HCT116 (cell line): ENCODE data around the gene CBFA2T3. TPM values are rescaled to one million over a fixed set of nuclear protein-coding genes. Genes with fewer than 3 reads are reported as not detected.

Experiments
- ATAC-seq: fragments of 200-7000 bp; cut with Tn5 transposase; 2 replicates; pipeline ENCODE4 v1.9.1; 2020; ENCODE audit warnings: mild to moderate bottlenecking, moderate library complexity
- BruUV-seq: library from RNA; stranded (reverse); fragments of 400-500 nt; replicated peaks from 2 replicates; lab custom pipeline; 2021; lab: Mats Ljungman, UMichigan
- CTCF ChIA-PET: fragments of 300-600 bp; sonication (Branson Sonifier 250); formaldehyde crosslinking; loops from one replicate; lab custom pipeline; 2021; ENCODE audit warnings: antibody characterized with exemption; lab: Charles Lee
- POLR2A ChIA-PET: fragments of 300-600, 350-600 bp; sonication (Branson Sonifier 250); formaldehyde crosslinking; loops from one replicate; lab custom pipeline; 2021; ENCODE audit warnings: antibody characterized with exemption; lab: Charles Lee
- RAD21 ChIA-PET, 2 experiments: fragments of 300-600 bp; sonication (Branson Sonifier 250); formaldehyde crosslinking; loops; one replicate each; lab custom pipeline; 2023; ENCODE audit warnings: low total read pairs in 2 of 2; ENCODE audit not compliant: uncharacterized antibody in 2 of 2, unreplicated experiment in 2 of 2, low non-redundant PET in 1 of 2; lab: Charles Lee
- DNase-seq: peaks from one replicate; pipeline ENCODE4 v3.0.0-alpha.2; 2010; ENCODE audit warnings: low read depth, low spot score
- H2AFZ ChIP-seq: fragments of 200-600 bp; shearing (Covaris generic), sonication (generic); 2 replicates; pipeline ENCODE4 v1.6.1; 2017; ENCODE audit warnings: low read depth, mixed run types, mixed read lengths, antibody characterized with exemption, low read length; ENCODE audit not compliant: poor library complexity, severe bottlenecking
- H3K27ac ChIP-seq: 2 replicates; pipeline ENCODE4 v1.5.1; 2012; ENCODE audit warnings: low read depth, low read length
- H3K27me3 ChIP-seq: fragments of 200-600 bp; sonication (generic); 2 replicates; pipeline ENCODE4 v1.6.1; 2016; ENCODE audit warnings: mixed run types, low read length, mixed read lengths; ENCODE audit not compliant: insufficient read depth
- H3K36me3 ChIP-seq, 2 experiments: fragments of 200-500 bp in 1 of 2; fragments of 200-600 bp in 1 of 2; sonication (Bioruptor generic) in 1 of 2; sonication (generic) in 1 of 2; 2 replicates each; pipeline versions ENCODE4 v1.5.1 to v1.6.1; 2014 to 2016; ENCODE audit warnings: low read length in 2 of 2, inconsistent platforms in 1 of 2, mixed read lengths in 1 of 2, mixed run types in 1 of 2; ENCODE audit not compliant: insufficient read depth in 2 of 2, control insufficient read depth in 1 of 2
- H3K4me1 ChIP-seq, 2 experiments: fragments of 200-600 bp in 1 of 2; sonication (generic) in 1 of 2; 2 replicates each; pipeline versions ENCODE4 v1.5.1 to v1.6.1; 2012 to 2017; ENCODE audit warnings: low read length in 2 of 2, inconsistent platforms in 1 of 2, mild to moderate bottlenecking in 1 of 2, mixed read lengths in 1 of 2, mixed run types in 1 of 2, moderate library complexity in 1 of 2; ENCODE audit not compliant: insufficient read depth in 2 of 2, control insufficient read depth in 1 of 2
- H3K4me2 ChIP-seq: fragments of 200-600 bp; sonication (generic); 2 replicates; pipeline ENCODE4 v1.6.1; 2017; ENCODE audit warnings: mixed run types, low read length, mixed read lengths
- H3K4me3 ChIP-seq, 2 experiments: fragments of 200-600 bp in 1 of 2; sonication (generic) in 1 of 2; replicated peaks in 1 of 2; 2 replicates each; pipeline ENCODE4 v1.5.1; 2011 to 2016; ENCODE audit warnings: low read length in 2 of 2, control low read depth in 1 of 2, low read depth in 1 of 2, mild to moderate bottlenecking in 1 of 2, mixed read lengths in 1 of 2, mixed run types in 1 of 2
- H3K79me2 ChIP-seq: fragments of 200-600 bp; sonication (generic); 2 replicates; pipeline ENCODE4 v1.6.1; 2017; ENCODE audit warnings: mild to moderate bottlenecking, mixed run types, low read length, moderate library complexity, mixed read lengths; ENCODE audit not compliant: insufficient read depth
- H3K9ac ChIP-seq: fragments of 200-600 bp; sonication (generic); 2 replicates; pipeline ENCODE4 v1.6.1; 2016; ENCODE audit warnings: low read length, mixed read lengths
- H3K9me2 ChIP-seq: fragments of 200-600 bp; sonication (generic), shearing (Covaris generic); 2 replicates; pipeline ENCODE4 v1.6.1; 2017; ENCODE audit warnings: mixed run types, mild to moderate bottlenecking, moderate library complexity; ENCODE audit not compliant: insufficient read depth
- H3K9me3 ChIP-seq, 2 experiments: fragments of 200-500 bp in 1 of 2; fragments of 200-600 bp in 1 of 2; sonication (Bioruptor generic) in 1 of 2; sonication (generic) in 1 of 2; 2 replicates each; pipeline ENCODE4 v1.6.1; 2014 to 2017; ENCODE audit warnings: low read length in 2 of 2, mixed read lengths in 2 of 2, inconsistent platforms in 1 of 2, low read depth in 1 of 2, mild to moderate bottlenecking in 1 of 2, mixed run types in 1 of 2, moderate library complexity in 1 of 2; ENCODE audit not compliant: control insufficient read depth in 1 of 2, insufficient read depth in 1 of 2
- H4K20me1 ChIP-seq: fragments of 200-600 bp; sonication (generic), shearing (Covaris generic); 2 replicates; pipeline ENCODE4 v1.6.1; 2017; ENCODE audit warnings: mixed run types, mild to moderate bottlenecking, moderate library complexity; ENCODE audit not compliant: insufficient read depth
- ATF3 ChIP-seq: IDR thresholded peaks from 2 replicates; pipeline ENCODE4 v1.6.1; 2012
- CBX3 ChIP-seq: IDR thresholded peaks from 2 replicates; pipeline ENCODE4 v1.6.1; 2012; ENCODE audit warnings: low read depth
- CEBPB ChIP-seq: IDR thresholded peaks from 2 replicates; pipeline ENCODE4 v1.6.1; 2012; ENCODE audit warnings: low read depth
- ELF1 ChIP-seq: IDR thresholded peaks from 2 replicates; pipeline ENCODE4 v1.6.1; 2012; ENCODE audit warnings: low read depth, borderline replicate concordance
- EZH2 ChIP-seq: fragments of 200-600 bp; sonication (generic); IDR thresholded peaks from 2 replicates; pipeline ENCODE4 v1.6.1; 2017; ENCODE audit warnings: antibody characterized with exemption, mixed run types
- EZH2phosphoT487 ChIP-seq: fragments of 200-600 bp; IDR thresholded peaks from 2 replicates; pipeline ENCODE4 v1.6.1; 2018; ENCODE audit warnings: antibody characterized with exemption, borderline replicate concordance
- FOSL1 ChIP-seq: IDR thresholded peaks from 2 replicates; pipeline ENCODE4 v1.6.1; 2012; ENCODE audit warnings: low read depth
- JUND ChIP-seq: IDR thresholded peaks from 2 replicates; pipeline ENCODE4 v1.6.1; 2012
- POLR2A ChIP-seq: IDR thresholded peaks from 2 replicates; pipeline ENCODE4 v1.7.0; 2011; ENCODE audit warnings: borderline replicate concordance; ENCODE audit not compliant: insufficient read depth, insufficient read length; ENCODE audit errors: extremely low read depth
- POLR2AphosphoS5 ChIP-seq: IDR thresholded peaks from 2 replicates; pipeline ENCODE4 v1.6.1; 2011; ENCODE audit warnings: mild to moderate bottlenecking, low read depth, low read length, moderate library complexity
- RAD21 ChIP-seq: IDR thresholded peaks from 2 replicates; pipeline ENCODE4 v1.6.1; 2012; ENCODE audit warnings: low read depth, mild to moderate bottlenecking
- SP1 ChIP-seq: IDR thresholded peaks from 2 replicates; pipeline ENCODE4 v1.6.1; 2012; ENCODE audit warnings: low read depth
- SRF ChIP-seq: IDR thresholded peaks from 2 replicates; pipeline ENCODE4 v1.6.1; 2012; ENCODE audit warnings: low read depth
- TCF7L2 ChIP-seq: IDR thresholded peaks from 2 replicates; pipeline ENCODE4 v1.7.0; 2011; ENCODE audit warnings: borderline replicate concordance, inconsistent platforms; ENCODE audit not compliant: insufficient read depth, insufficient read length; ENCODE audit errors: extremely low read depth
- YY1 ChIP-seq: IDR thresholded peaks from 2 replicates; pipeline ENCODE4 v1.6.1; 2011; ENCODE audit warnings: low read length, low read depth, moderate library complexity, mild to moderate bottlenecking; ENCODE audit not compliant: insufficient replicate concordance; ENCODE audit errors: extremely low read depth
- ZBTB33 ChIP-seq: IDR thresholded peaks from 2 replicates; pipeline ENCODE4 v1.6.1; 2011; ENCODE audit warnings: mild to moderate bottlenecking, low read length, moderate library complexity; ENCODE audit not compliant: insufficient replicate concordance; ENCODE audit errors: extremely low read depth
- ZFX ChIP-seq: fragments of 450-650 bp; IDR thresholded peaks from 2 replicates; pipeline ENCODE4 v1.6.1; 2017
- ZNF274 ChIP-seq: fragments of 200-500 bp; sonication (Bioruptor generic); IDR thresholded peaks from 2 replicates; pipeline ENCODE4 v1.6.1; 2014; ENCODE audit warnings: mild to moderate bottlenecking, low read depth, low read length, inconsistent platforms
- intact Hi-C: fragments of 100-400 bp; cut with micrococcal nuclease; formaldehyde crosslinking; loops from 2 replicates; pipeline ENCODE4 v1.10.0; 2022
- total RNA-seq: library from RNA; stranded (reverse); gene quantifications from one replicate; pipeline ENCODE4 v1.2.1, GENCODE V29; 2021; ENCODE audit not compliant: unreplicated experiment
- TF ChIP-seq, protein P1 (sequence below), 3 experiments: fragments of 200-600 bp in 1 of 3; sonication (generic) in 1 of 3; IDR thresholded peaks in 2 of 3; conservative IDR thresholded peaks in 1 of 3; 2 replicates each; pipeline ENCODE4 v1.5.1; 2012 to 2017; ENCODE audit warnings: low read depth in 2 of 3, low read length in 2 of 3, antibody characterized with exemption in 1 of 3, borderline replicate concordance in 1 of 3, control low read depth in 1 of 3, mild to moderate bottlenecking in 1 of 3, mixed read lengths in 1 of 3, mixed run types in 1 of 3, moderate library complexity in 1 of 3; ENCODE audit not compliant: insufficient read depth in 1 of 3

CBFA2T3 gene
- total RNA-seq, 1 experiment from 2014 or later: 19.1 TPM

DNA sequence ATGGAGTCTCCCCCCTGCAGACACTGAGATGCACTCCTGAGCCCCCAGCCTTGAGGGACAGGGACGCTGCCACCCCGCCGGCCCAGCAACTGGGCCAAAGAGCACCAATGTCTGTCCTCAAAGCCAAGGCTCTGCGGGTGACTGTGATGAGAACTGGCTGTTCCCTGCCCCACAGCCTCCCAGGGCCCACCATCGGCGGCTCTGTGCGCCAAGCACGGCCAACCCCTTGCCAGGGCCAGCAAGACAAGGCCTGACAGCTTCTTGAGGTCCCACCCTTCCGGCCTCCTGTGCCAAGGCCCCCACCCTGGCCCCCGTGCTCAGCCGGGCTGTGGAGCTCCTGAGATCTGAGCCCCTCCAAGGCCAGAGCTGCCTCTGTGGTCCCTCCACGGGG lies 76.3 kb downstream of the CBFA2T3 start:
- no peaks in the 10 kb centered on the region for H3K79me2 ChIP-seq
- DNase-seq: no peak
- no TSS peak for BruUV-seq
- H3K4me3 ChIP-seq: no peak overlapping the region
- H2AFZ ChIP-seq: no peak overlapping the region
- no peak overlapping the region for H3K27ac ChIP-seq
- POLR2A ChIA-PET: no interaction called here
- intact Hi-C loops: no loop called here
- TF ChIP-seq CBX3 (no peak), POLR2A (no peak), YY1 (no peak), CEBPB (no peak), JUND (no peak), ZNF274 (no peak), TCF7L2 (no peak), EZH2phosphoT487 (no peak), ZBTB33 (no peak), ATF3 (no peak), ELF1 (no peak), SRF (no peak), POLR2AphosphoS5 (no peak), EZH2 (no peak), SP1 (no peak), ZFX (no peak), FOSL1 (no peak), RAD21 (no peak)
- TF ChIP-seq, protein P1, sequence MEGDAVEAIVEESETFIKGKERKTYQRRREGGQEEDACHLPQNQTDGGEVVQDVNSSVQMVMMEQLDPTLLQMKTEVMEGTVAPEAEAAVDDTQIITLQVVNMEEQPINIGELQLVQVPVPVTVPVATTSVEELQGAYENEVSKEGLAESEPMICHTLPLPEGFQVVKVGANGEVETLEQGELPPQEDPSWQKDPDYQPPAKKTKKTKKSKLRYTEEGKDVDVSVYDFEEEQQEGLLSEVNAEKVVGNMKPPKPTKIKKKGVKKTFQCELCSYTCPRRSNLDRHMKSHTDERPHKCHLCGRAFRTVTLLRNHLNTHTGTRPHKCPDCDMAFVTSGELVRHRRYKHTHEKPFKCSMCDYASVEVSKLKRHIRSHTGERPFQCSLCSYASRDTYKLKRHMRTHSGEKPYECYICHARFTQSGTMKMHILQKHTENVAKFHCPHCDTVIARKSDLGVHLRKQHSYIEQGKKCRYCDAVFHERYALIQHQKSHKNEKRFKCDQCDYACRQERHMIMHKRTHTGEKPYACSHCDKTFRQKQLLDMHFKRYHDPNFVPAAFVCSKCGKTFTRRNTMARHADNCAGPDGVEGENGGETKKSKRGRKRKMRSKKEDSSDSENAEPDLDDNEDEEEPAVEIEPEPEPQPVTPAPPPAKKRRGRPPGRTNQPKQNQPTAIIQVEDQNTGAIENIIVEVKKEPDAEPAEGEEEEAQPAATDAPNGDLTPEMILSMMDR (IDR thresholded peaks at IDR 0.05 in 2 of 3, conservative IDR thresholded peaks at IDR 0.05 in 1 of 3; ENCODE audit: borderline replicate concordance in 1 of 3, insufficient read depth in 1 of 3, low read depth in 2 of 3, low read length in 2 of 3): no peak
- CTCF ChIA-PET: no interaction called here
- no peaks in the 10 kb centered on the region for H4K20me1 ChIP-seq
- H3K4me1 ChIP-seq: peaks cover under 1 to 11% of the 10 kb centered on the region in 2 experiments; a peak in 3 of 4 replicates
- no peaks in the 10 kb centered on the region; a peak in 1 of 4 replicates for H3K36me3 ChIP-seq
- H3K9me2 ChIP-seq: no peaks in the 10 kb centered on the region
- no peak overlapping the region for H3K9ac ChIP-seq
- no peaks in the 10 kb centered on the region for H3K9me3 ChIP-seq
- RAD21 ChIA-PET: no interaction called here
- no peaks in the 10 kb centered on the region for H3K27me3 ChIP-seq
- no peak overlapping the region for H3K4me2 ChIP-seq
- no peak for ATAC-seq
